HG03571 (cell line): ENCODE measurements around the gene BMP6.
A peak's percentile ranks its signal among the peaks of the same experiment; 100 is the strongest.

ENCODE experiments used
- ATAC-seq: cut with Tn5 transposase; IDR thresholded peaks from one replicate; pipeline ENCODE4 v1.9.1; 2021; ENCODE audit not compliant: unreplicated experiment

Gene BMP6

GRCh38 chr6:7725849-7726415 lies at the start of gene BMP6:
TSS of gene BMP6 (plus strand) at chr6:7726099. CDS start at chr6:7726956, 857 bp downstream.
- peak; percentile 53 for ATAC-seq

GRCh38 chr6:7677229-7677628 lies 48.7 kb upstream of the BMP6 start:
- ATAC-seq = no peak

GRCh38 chr6:7680393-7681075 lies 45.4 kb upstream of the BMP6 start:
- ATAC-seq = no peak

GRCh38 chr6:7681449-7681848 lies 44.5 kb upstream of the BMP6 start:
- no peak for ATAC-seq

GRCh38 chr6:7684076-7684475 lies 41.8 kb upstream of the BMP6 start:
- ATAC-seq = no peak

GRCh38 chr6:7684843-7685242 lies 41.1 kb upstream of the BMP6 start:
- no peak for ATAC-seq

- ATAC-seq = no peak
These were observed 40.6 kb upstream of the BMP6 start for GRCh38 chr6:7685276-7685675.

- no peak for ATAC-seq
These were observed 38.5 kb upstream of the BMP6 start for GRCh38 chr6:7687145-7688111.

- ATAC-seq = no peak
These were observed 34.9 kb upstream of the BMP6 start for GRCh38 chr6:7691021-7691420.

- ATAC-seq = no peak
These were observed 34.0 kb upstream of the BMP6 start for GRCh38 chr6:7691675-7692452.

GRCh38 chr6:7692453-7692784 lies 33.5 kb upstream of the BMP6 start:
- ATAC-seq = no peak

GRCh38 chr6:7693827-7694226 lies 32.1 kb upstream of the BMP6 start:
- ATAC-seq = no peak

- ATAC-seq = no peak
These were observed 29.8 kb upstream of the BMP6 start for GRCh38 chr6:7696061-7696460.

- ATAC-seq = no peak
These were observed 28.5 kb upstream of the BMP6 start for GRCh38 chr6:7697432-7697819.

- no peak for ATAC-seq
These were observed 27.9 kb upstream of the BMP6 start for GRCh38 chr6:7697820-7698623.

- ATAC-seq = no peak
These were observed 24.6 kb upstream of the BMP6 start for GRCh38 chr6:7701212-7701834.

GRCh38 chr6:7703148-7703680 lies 22.7 kb upstream of the BMP6 start:
- ATAC-seq = no peak

GRCh38 chr6:7705483-7705882 lies 20.4 kb upstream of the BMP6 start:
- ATAC-seq = no peak

GRCh38 chr6:7706269-7706668 lies 19.6 kb upstream of the BMP6 start:
- ATAC-seq = no peak

- ATAC-seq = no peak
These were observed 18.1 kb upstream of the BMP6 start for GRCh38 chr6:7707787-7708186.
